Measurements from ENCODE around the gene ROR1.
"Not testable (repeated sequence)": the region's sequence is repeated elsewhere in the genome, so short reads cannot be mapped to it uniquely, and the experiment has no call there.

The ROR1 gene

GRCh38 chr1:63822540-63822939, 48.7 kb downstream of the ROR1 start:
- in situ Hi-C loops (cut with HindIII; ENCODE audit: low pct_unique_long_range_greater_than_20kb, low sequenced_read_pairs): no loop called here

GRCh38 chr1:63824451-63824850, 50.6 kb downstream of the ROR1 start:
- TF ChIP-seq JUND (IDR thresholded peaks at IDR 0.05; ENCODE audit: low read depth): no peak
- no peak for DNase-seq (ENCODE audit: low read depth in 1 of 2, low spot score in 1 of 2)
- in situ Hi-C loops (cut with HindIII; ENCODE audit: low pct_unique_long_range_greater_than_20kb, low sequenced_read_pairs): no loop called here

More at GRCh38 chr1:63822540-63822939, 48.7 kb downstream of the ROR1 start:
- no peak for DNase-seq (ENCODE audit: low read depth in 1 of 2, low spot score in 1 of 2)
- TF ChIP-seq JUND (IDR thresholded peaks at IDR 0.05; ENCODE audit: low read depth): no peak

- in situ Hi-C loops (cut with HindIII; ENCODE audit: low pct_unique_long_range_greater_than_20kb, low sequenced_read_pairs): no loop called here
- no peak for TF ChIP-seq JUND (IDR thresholded peaks at IDR 0.05; ENCODE audit: low read depth)
Measured at GRCh38 chr1:63825111-63825510, 51.3 kb downstream of the ROR1 start.

GRCh38 chr1:63826246-63826861, 52.5 kb downstream of the ROR1 start:
- in situ Hi-C loops (cut with HindIII; ENCODE audit: low pct_unique_long_range_greater_than_20kb, low sequenced_read_pairs); DNase-seq (ENCODE audit: low read depth in 1 of 2, low spot score in 1 of 2): not testable (repeated sequence)

More at GRCh38 chr1:63825111-63825510, 51.3 kb downstream of the ROR1 start:
- no peak for DNase-seq (ENCODE audit: low read depth in 1 of 2, low spot score in 1 of 2)

GRCh38 chr1:63827411-63828321, 53.8 kb downstream of the ROR1 start:
- in situ Hi-C loops (cut with HindIII; ENCODE audit: low pct_unique_long_range_greater_than_20kb, low sequenced_read_pairs): no loop called here
- TF ChIP-seq JUND (IDR thresholded peaks at IDR 0.05; ENCODE audit: low read depth): no peak
- DNase-seq (ENCODE audit: low read depth in 1 of 2, low spot score in 1 of 2): no peak

GRCh38 chr1:63828322-63829044, 54.7 kb downstream of the ROR1 start:
- DNase-seq (ENCODE audit: low read depth in 1 of 2, low spot score in 1 of 2): no peak
- in situ Hi-C loops (cut with HindIII; ENCODE audit: low pct_unique_long_range_greater_than_20kb, low sequenced_read_pairs): no loop called here

GRCh38 chr1:63829349-63830327, 55.8 kb downstream of the ROR1 start:
- in situ Hi-C loops (cut with HindIII; ENCODE audit: low pct_unique_long_range_greater_than_20kb, low sequenced_read_pairs): no loop called here
- TF ChIP-seq JUND (IDR thresholded peaks at IDR 0.05; ENCODE audit: low read depth): no peak

More at GRCh38 chr1:63828322-63829044, 54.7 kb downstream of the ROR1 start:
- TF ChIP-seq JUND (IDR thresholded peaks at IDR 0.05; ENCODE audit: low read depth): no peak

GRCh38 chr1:63831409-63831808, 57.6 kb downstream of the ROR1 start:
- DNase-seq (ENCODE audit: low read depth in 1 of 2, low spot score in 1 of 2): no peak
- in situ Hi-C loops (cut with HindIII; ENCODE audit: low pct_unique_long_range_greater_than_20kb, low sequenced_read_pairs): no loop called here
- no peak for TF ChIP-seq JUND (IDR thresholded peaks at IDR 0.05; ENCODE audit: low read depth)

More at GRCh38 chr1:63829349-63830327, 55.8 kb downstream of the ROR1 start:
- DNase-seq (ENCODE audit: low read depth in 1 of 2, low spot score in 1 of 2): peak in 1 of 2 experiments; percentile 10

GRCh38 chr1:63833363-63834119, 59.7 kb downstream of the ROR1 start:
- DNase-seq (ENCODE audit: low read depth in 1 of 2, low spot score in 1 of 2): no peak
- no peak for TF ChIP-seq JUND (IDR thresholded peaks at IDR 0.05; ENCODE audit: low read depth)
- in situ Hi-C loops (cut with HindIII; ENCODE audit: low pct_unique_long_range_greater_than_20kb, low sequenced_read_pairs): no loop called here

- TF ChIP-seq JUND (IDR thresholded peaks at IDR 0.05; ENCODE audit: low read depth): no peak
- DNase-seq (ENCODE audit: low read depth in 1 of 2, low spot score in 1 of 2): no peak
- in situ Hi-C loops (cut with HindIII; ENCODE audit: low pct_unique_long_range_greater_than_20kb, low sequenced_read_pairs): no loop called here
Measured at GRCh38 chr1:63835128-63835527, 61.3 kb downstream of the ROR1 start.

- TF ChIP-seq JUND (IDR thresholded peaks at IDR 0.05; ENCODE audit: low read depth): no peak
- no peak for DNase-seq (ENCODE audit: low read depth in 1 of 2, low spot score in 1 of 2)
- in situ Hi-C loops (cut with HindIII; ENCODE audit: low pct_unique_long_range_greater_than_20kb, low sequenced_read_pairs): no loop called here
Measured at GRCh38 chr1:63836374-63836773, 62.6 kb downstream of the ROR1 start.
